HG03442 (cell line): ENCODE data around the gene ABHD14A.
"Not testable (repeated sequence)": the region's sequence is repeated elsewhere in the genome, so short reads cannot be mapped to it uniquely, and the experiment has no call there.

Experiments used
- ATAC-seq: cut with Tn5 transposase; IDR thresholded peaks from one replicate; pipeline ENCODE4 v1.9.1; 2021; ENCODE audit warnings: mild to moderate bottlenecking, moderate library complexity; ENCODE audit not compliant: unreplicated experiment

Gene ABHD14A

DNA sequence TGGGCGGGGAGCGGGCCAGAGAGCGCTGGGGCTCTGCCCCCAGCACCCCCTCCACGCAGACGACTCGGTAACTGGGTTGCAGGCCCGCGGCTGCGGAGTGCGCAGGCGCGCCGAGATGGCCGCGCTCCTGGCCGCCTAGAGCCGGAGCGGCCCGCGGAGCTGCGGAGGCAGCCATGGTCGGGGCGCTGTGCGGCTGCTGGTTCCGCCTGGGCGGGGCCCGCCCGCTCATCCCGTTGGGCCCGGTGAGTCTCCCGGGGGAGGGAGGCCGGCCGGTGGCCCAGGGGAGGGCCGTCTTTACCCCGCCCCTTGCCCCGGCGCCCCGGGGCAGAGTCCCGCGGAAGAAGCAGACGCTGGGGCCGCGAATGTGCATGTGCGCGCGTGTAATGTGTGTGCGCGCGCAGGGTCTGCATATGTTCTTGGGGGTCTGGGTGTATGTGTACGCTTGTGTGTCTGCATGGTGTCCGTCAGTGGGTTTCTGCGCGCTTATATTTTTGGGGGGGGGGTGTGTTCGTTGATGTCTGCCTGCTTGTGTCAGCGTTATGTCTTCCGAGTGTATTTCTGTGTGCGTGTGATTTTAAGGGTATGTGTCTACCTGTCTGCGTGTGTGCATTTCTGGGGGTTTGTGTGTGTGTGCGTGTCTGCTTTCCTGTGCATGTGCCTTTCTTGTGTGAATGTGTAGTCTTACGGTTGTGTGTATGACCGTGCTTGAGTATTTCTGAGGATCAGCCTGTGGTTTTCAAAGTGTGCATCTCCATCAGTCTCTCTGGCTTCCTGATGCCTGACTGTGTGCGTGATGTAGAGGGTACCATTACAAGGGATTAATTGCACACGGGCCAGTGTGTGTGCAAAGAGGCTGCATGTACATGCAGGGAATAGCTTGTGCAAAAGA, at the start of gene ABHD14A:
Gene ABHD14A, plus strand, starts transcription at position 102 of the 889 bp plus-strand sequence. Its CDS starts 72 bp downstream, at position 174.
- peak; percentile 52 for ATAC-seq

DNA sequence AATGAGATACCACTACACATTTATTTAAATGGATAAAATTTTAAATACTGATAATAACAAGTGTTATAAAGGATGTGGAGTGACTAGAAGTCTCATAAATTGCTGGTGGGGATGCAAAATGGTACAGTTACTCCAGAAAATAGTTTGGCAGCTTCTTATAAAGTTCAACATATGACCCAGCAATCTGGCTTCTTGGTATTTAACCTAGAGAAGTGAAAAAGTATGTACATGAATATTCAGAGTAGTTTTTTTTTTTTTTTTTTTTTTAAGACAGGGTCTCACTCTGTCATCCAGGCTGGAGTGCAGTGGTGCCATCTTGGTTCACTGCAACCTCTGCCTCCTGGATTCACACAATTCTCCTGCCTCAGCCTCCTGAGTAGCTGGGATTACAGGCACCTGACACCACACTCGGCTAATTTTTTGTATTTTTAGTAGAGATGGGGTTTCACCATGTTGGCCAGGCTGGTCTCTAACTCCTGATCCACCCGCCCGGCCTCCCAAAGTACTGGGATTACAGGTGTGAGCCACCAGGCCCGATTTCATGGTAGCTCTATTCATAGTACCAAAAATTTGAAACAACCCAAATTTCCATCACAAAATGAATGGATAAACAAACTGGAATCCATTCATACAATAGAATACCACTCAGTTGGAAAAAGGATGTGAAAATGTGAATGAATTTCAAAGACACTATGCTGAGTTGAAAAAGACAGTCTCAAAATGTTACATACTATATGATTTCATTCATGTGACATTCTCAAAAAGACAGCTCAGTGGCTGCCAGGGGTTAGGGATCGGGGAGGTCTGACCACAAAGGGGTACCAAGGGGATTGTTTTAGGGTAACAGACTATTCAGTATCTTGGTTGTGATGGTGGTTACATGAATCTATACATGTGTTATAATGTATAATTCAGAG, 47.5 kb upstream of the ABHD14A start:
- ATAC-seq = no peak

DNA sequence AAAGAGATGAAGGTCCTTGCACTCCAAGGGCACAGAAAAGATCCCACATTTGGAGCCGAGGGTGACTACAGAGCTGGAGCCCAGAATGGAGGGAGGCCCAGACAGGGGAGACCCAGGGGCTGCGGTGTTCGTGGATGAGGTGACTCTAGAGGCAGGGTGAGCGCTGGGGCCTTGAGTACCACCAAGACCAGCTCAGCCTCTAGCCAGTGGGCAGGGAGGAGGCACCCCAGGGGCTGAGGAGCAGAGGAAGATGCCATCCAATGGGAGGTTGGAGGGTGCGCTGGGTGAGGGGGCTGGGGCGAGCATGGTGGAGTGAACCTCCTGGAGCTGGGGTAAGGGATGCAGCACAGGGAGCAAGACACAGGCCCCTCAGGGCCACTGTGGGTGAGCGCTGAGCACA, 46.4 kb upstream of the ABHD14A start:
- no peak for ATAC-seq

DNA sequence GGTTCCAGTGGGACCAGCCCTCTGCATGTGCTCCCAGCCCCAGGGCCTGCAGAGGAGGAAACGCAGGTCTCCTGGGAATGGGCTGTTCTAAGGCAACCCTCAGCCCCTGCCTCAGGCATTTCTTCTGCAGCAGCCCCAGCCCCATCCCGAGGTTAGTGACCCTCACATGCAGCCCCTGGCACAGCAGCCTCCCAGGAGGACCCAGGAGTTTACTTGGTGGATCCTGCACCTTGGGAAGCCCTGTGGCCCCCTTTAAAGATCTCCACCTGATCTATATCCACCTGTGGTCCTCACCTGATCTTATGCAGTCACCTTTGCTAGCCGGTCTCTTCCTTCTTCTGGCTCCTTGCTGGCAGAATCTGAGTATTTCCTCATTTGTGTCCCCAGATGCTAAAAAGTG, 45.9 kb upstream of the ABHD14A start:
- ATAC-seq = not testable (repeated sequence)

DNA sequence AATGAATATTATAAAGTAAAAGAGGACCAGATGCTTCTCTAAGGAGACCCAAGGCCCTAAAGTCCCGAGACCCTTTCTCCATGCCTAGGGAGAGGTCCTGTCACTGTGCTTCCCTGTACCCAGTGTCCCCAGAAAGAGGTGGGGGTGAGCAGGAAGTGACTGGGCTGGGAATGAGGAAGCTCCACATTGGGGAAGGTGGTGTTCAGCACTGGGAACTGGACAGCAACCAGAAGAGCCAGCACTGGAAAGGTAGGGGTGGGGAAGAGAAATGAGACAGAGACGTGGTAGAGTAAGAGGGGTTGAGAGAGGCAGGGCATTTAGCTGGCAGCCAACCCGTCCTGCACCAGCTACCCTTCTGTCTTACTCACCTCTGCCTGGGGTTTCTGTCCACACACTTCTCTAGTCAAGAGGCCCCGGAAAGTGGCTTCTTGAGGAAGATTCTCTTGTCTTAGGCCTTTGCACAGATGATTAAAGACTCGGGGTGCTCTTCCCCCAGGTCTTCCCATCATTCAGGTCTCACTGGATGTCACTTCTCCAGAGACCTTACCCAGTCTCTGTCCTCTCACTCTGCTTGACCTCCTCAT, 45.4 kb upstream of the ABHD14A start:
- ATAC-seq = no peak

DNA sequence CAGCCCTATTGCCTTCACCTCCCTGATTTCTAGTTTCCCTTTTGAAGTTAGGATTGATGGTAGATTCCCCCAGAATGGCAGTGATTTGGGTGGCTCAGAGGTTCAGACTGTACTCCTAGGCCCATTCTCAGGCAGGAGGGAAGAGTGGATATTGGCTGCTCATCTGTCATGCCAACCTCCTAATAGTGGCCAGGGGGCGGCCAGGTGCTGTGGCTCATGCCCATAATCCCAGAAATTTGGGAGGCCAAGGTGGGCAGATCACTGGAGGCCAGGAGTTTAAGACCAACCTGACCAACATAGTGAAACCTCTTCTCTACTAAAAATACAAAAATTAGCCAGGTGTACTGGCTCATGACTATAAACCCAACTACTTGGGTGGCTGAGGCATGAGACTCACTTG, 44.4 kb upstream of the ABHD14A start:
- no peak for ATAC-seq

DNA sequence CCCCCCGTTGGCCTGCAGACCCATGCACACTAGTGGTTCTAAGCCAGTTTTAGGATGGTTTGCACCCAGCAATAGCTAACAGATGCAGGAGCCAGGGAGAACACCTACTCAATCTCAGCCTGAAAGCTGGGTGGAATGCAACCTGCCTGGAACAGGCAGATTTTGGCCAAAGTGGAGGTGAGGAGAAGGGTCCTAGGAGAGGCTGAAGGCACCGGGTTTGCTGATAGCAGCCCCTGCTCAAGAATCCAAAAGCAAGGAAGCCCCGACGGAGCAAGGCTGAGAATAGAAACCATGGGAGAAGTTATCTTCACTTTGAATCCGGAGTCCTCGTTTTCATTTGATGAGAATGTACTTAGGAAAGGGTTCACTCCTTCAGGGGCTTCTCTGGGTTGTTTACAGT, 43.1 kb upstream of the ABHD14A start:
- no peak for ATAC-seq

DNA sequence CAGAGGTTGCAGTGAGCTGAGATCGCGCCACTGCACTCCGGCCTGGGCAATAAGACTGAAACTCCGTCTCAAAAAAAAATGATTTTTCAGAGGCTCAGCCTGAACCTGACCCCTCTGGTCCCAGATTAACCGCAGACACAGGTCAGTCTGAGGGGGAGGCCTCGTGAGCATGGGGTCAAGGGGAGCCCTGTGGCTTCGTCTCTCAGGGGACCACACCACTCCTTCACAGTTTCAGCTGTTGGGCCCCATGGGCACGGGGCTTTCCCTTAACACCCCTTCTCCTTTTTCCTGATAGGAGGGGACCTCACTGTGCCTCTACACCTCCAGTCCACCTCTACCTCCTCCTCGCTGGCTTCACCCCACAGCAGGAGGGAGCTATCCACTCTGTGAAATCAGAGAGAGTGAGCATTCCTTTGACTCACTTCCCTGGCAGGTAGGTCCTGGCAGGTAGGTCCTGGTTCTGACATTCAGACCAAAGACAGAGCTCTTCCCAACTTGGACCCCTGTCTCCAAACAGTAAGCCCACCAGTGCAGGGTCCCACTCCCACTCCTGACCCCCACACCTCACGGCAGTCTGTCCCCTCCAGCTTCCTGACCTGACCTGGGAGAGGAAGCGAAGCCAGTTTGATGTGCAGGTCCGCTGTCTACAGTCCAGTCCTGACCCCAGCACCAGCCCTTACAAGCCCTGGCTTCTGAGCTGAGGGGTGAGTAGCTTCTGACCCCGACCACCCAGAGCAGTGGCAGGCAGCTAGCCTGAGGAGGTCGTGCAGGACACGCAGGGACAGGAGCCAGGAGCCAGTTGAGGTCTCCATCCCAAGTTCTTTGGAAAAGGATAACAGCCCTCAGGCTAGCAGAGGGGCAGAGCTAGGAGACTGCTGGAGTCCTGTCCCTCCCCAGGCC, 42.1 kb upstream of the ABHD14A start:
- ATAC-seq = no peak

DNA sequence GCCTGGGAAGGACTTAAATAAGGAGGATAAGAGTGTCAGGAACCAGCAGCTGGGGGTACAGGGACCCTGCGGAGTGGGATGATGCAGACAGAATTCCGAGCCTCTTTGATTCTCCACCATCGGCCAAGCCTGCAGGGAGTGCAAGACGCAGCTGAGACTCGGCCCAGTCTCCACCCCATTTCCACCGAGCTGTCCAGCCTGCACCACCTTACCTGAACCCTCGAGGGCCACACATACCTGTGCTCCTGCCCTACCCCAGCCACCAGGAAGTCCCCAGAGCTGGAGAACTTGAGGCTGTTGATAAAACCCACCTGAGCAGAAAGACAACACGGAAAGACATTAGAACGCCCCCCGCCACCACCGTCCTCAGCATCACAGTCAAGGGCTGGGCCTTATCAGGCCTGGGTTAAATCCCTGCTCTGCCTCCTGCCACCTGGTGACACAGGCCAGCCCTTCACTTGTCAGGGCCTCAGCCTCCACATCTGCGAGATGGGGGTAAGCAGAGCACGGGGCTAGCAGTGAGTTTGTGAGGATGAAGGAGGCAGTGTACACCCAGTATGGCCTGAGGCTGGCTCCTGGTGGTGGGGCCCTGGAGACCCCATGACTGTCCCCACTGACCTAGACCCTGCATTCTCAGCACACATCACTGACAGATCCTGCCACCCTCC, 41.3 kb upstream of the ABHD14A start:
- no peak for ATAC-seq

DNA sequence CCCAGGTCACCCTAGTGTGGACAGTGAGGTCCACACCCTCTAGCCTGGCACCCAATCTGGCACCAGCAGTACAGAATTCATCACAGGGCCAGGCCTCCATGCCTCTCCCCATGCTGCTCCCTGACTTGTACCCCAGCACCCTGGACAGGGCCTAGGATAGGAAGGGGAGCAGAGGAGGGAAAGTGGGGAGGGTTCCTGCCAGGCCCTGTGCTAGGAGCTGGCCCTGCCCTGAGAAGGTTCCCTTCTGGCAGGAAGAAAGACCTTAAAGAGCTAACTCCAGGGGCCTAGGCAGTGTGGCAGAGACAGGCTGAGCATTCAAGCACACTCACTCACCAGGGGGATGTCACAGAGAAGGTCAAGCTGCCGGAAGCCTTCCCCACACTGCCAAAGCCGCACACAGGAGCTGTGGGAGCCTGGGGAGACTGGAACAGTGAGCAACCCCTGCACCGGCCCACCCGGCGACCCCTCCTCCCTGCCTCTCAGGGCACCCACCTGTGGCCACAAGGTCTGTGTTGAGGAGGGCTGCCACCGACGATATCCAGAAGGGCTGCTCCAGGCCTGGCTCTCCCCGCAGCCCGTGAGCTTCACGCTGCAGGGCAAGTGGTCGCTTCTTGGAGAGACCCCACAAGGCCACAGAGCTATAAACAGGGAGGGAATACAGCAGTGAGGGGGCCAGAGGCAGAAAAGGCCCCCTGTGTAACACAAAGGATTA, 40.6 kb upstream of the ABHD14A start:
- ATAC-seq = no peak

DNA sequence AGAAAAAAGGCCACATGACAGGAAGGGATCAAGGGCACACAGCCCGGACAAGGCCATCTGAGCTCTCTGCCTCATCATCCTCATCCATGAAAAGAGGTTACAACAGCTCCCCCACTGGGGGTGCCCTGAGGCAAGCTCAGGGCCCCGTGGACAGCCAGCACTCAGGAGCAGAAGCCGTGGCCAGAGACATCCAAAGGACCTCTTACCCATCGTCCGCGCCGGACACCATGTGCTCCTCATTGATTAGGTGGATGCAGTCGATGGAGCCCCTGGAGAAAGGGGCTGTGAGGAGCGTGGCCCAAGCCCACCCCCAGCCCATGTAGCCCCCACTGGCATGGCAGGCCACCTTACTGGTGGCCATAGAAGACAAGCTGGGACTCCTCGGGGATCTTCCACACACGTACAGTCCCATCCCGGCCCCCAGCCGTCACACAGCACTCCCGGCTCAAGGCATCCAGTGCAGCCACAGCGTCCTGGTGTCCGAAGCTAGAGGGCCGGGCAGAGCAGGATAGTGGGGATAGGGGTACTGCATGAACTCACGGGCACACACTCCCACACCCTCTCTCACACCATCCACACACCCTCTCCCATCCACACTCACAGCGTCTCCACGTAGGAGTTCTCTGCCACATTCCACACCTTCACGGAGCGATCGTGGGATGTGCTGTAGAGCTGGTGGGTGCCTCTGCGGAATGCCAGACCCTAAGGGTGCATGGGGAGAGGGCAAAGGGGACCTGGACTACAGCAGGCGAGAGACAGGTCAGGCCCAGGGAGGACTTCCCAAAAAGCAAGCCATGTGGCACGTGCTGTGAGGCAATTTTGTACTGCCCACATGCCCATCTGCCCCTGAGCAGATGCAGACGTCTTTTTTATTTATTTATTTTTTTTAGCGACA, 39.6 kb upstream of the ABHD14A start:
- no peak for ATAC-seq

DNA sequence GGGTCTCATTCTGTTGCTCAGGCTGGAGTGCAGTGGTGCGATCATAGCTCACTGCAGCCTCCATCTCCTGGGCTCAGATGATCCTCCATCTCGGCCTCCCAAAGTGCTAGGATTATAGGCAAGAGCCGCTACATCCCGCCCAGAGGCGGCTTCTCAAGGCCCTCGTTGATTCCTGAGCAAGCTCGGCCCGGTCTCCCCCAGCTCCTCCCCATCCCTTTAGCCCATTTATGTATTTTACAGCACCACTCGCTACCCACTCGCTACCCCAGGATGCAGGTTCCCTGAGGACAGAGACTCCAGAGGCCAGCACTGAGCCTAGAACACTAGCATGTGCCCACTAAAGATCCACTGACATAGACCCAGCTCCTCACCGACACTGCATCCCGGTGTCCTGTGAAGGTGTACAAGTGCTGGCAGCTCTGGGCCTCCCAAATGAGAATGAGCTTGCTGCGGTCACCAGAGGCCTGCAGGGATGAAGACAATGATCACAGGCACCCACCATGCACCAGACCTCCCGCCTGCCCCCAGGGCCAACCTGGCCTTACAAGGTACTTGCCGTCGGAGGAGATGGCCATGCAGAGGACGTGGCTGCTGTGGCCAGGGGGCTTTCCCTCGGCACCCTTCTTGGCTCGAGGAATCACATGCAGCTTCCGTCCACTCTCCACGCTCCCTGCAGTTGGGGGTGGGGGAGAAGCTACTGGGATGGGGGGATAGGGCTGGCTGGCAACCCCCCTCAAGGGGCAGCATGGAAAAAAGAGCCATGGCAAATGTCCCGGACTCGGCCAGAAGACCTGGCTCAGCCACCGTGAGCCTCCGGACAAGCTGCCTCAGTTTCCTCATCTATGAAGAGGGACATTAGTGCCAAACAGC, 38.7 kb upstream of the ABHD14A start:
- no peak for ATAC-seq

DNA sequence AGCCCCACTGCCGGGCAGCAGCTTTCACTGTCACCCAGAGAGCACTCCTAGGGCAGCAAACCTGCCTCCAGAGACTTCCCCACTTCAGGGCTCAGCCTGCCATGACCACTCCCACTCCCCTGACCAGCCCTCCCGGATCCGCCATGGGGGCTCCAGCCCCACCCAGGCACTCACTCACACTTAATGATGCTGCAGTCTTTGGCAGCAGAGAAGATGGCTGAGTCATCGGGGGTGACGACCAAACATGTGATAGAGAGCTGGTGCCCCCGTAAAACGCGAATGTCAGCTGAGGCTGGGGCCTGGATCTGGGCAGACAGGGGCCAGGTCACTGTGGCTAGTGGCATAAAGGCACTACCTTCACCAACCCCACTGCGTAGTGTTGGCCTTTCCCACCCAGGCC, 37.9 kb upstream of the ABHD14A start:
- ATAC-seq = no peak

DNA sequence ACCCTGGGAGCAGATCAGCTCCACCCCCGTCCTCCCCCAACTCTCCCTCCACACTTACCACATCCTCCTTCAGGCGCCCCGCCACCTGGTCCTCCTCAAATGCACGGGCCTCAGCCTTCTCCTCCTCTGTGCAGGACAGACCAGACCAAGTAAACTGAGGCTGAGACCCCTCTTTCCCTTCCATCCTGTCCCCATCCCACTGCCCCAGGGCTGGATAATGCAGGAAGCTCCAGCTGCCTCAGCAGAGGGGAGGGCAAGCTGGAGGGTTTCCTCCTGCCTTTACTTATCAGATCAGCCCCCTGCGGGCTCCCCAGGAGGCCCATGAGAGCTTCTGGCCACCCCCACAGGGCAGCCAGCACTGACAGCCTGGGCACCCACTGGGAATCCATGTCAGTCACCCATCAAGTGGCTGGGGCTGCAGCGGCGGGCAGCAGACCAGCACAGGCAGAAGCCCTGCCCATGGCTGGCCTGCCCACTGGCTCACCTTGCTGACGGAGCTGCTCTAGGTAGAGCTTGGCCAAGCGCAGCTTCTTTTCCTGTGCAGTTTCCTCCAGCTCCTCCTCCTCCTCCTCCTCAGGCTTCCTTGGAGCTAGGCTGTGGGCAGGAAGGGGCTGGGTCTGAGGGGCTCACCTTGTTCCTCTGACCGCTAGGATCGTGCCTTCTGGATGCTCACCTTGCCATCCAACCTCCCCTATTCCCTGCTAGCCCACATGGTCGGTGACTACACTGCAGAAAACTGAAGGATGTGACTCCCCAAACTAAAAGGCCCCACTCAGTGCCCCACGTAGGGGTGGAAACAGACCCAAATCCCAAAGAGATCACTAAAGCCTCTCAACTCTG, 37.0 kb upstream of the ABHD14A start:
- no peak for ATAC-seq

DNA sequence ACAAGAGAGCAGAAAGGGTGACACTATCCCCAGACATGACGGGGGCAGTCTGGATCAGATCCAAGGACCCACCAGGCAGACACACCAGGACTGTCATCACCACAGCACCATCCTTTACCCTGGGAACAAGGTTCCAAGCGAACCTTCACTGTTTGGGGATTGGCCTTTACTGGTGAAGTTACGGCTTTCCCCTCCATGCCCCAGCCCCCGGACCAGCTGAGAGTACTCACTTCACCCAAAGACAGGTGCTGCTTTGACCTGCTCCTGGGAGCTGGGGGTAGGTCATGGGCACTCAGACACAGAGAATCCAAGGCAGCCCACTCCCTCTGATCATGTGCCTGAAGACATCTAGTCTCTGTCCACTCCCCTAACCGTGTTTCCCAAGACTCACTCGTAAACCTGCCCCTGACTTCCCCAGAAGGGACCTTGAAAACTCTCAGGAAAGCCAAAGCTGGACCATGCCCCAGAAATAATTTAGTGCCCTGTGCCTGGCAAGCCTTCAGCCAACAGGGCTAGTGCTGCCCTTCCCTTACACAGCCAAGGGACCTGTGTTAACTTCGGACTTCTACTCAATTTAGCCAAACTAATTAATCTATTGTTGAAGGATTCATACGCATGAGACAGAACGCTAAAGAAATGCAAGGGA, 36.0 kb upstream of the ABHD14A start:
- no peak for ATAC-seq
